HG03039 (cell line): ENCODE measurements around the gene PIGU.
"Not testable (repeated sequence)": the region's sequence is repeated elsewhere in the genome, so short reads cannot be mapped to it uniquely, and the experiment has no call there.

Source experiments
- ATAC-seq: cut with Tn5 transposase; IDR thresholded peaks from one replicate; pipeline ENCODE4 v1.9.1; 2021; ENCODE audit warnings: mild to moderate bottlenecking, moderate library complexity; ENCODE audit not compliant: unreplicated experiment

The PIGU gene

DNA sequence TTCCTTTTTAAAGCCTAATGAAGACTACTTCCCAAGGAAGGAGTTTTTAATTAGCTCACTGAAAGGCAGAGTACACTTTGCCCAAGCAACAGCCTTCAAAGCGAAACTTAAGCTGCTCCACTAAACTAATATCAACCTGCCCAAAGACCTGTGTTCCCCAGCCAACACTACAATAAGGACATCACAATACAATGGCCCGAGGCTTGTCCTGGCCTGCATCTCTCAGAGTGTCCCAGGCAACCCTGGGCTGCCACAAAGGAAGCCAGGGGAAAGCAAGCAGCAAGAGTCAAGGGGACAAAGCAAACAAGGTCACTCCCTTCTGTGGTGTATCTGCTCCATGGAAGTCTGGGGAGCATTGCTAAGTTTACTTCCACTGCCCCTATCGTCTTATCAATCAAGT, 52.3 kb downstream of the PIGU start:
- no peak for ATAC-seq

DNA sequence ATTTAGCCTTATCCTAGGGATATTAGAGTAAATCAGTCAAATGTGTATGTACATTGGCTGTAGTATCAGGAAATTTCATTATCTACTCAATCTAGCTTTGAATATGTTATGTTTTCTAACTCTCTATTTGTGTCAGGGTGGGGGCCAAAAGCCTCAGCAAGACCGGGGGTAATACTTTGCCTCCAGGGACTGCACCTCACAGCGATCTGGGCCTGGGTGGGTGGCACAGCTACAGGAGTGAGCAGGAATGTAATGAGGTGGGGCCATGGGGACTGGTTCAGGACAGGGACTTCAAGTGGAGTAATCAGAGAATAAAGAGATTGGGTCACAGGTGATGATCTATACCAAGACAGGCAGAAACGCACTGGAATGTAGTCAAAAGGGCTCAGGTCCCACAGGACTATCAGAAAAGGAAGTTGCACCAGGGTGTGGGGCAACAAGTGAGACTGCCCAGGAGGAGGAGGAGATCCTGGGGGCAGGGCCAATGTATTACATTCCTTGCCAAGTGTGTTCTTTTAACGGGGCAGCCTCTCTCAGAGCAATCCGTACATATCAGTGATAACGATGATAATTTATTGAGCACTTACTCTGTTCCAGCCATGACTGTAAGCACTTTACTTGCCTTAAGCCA, 54.0 kb downstream of the PIGU start:
- no peak for ATAC-seq

DNA sequence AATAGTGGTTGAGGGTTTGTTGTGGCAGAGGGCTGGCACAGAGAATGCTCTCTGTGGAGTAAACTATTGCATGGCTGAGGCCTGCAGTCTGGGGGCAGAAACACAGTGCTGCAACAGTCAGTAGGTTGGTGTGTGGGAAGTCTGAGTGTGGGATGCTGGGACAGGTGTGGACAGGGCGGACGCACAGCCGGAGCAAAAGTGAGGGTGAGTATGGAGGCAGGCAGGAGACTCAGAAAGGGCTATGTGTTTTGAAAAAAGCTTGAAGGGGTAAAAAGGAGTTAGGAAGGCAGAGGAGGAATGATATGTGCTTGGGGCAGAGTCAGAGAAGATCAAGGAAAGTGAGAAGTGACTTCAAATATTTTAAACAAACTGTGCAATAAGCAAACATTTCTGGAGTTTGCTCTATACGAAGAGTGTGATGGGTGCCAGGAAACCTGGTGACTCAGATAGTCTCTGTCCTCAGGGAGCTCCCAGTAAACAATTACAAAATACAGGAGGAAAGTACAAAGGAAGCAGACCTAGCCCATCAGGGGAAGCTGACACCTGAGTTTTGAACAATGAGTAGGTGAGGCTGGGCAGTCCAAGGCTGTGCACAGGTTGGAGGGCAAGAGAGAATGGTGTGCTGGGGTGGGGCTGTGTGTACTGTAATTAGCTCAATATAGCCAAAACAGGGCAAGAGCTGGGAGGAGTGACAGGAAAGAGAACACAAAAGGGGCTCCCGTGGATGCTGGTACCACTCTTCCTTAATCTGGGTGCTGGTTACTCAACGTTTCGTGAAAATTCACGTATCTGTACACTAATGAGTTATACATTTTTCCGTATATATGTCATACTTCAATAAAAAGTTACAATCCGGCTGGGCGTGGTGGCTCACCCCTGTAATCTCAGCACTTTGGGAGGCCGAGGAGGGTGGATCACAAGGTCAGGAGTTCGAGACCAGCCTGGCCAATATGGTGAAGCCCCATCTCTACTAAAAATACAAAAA, 55.2 kb downstream of the PIGU start:
- ATAC-seq = no peak

DNA sequence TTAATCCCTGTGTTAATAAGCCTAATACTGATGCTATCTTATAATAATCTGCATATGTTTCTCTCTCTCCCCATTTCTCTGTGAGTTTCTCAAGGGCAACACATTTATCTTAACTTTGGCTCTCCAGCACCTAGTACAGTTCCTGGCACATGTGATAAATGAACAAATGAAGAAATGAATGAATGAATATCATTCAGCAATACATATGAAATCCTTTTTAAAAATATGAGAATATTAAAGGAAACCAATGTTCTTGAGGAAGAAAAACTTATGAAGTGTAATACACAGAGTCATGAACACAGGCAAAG, 55.9 kb downstream of the PIGU start:
- no peak for ATAC-seq

DNA sequence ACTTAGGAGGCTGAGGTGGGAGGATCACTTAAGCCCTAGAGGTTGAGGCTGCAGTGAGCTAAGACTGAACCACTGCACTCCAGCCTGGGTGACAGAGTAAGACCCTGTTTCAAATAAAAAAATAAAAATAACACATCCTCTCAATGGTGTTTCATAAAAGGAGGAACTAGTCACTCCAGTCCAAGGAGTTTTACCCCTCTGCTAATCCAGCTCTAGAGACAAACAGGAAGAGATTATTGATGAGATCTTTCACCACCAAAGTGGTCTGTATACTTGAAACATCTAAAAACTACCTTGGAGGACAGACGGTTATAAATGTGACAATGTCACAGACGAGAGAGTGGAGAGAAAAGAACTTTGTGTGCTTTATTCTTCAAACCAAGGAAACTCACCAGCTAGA, 58.2 kb downstream of the PIGU start:
- ATAC-seq = no peak

DNA sequence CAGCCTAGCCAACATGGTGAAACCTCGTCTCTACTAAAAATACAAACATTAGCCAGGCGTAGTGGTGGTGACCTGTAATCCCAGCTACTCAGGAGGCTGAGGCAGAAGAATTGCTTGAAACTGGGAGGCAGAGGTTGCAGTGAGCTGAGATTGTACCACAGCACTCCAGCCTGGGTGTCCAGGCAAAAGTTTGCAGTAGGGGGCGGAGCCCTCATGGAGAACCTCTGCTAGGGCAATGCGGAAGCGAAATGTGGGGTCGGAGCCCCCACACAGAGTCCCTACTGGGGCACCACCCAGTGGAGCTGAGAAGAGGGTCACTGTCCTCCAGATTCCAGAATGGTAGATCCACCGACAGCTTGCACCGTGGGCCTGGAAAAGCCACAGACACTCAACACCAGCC, 60.0 kb downstream of the PIGU start:
- ATAC-seq = not testable (repeated sequence)

DNA sequence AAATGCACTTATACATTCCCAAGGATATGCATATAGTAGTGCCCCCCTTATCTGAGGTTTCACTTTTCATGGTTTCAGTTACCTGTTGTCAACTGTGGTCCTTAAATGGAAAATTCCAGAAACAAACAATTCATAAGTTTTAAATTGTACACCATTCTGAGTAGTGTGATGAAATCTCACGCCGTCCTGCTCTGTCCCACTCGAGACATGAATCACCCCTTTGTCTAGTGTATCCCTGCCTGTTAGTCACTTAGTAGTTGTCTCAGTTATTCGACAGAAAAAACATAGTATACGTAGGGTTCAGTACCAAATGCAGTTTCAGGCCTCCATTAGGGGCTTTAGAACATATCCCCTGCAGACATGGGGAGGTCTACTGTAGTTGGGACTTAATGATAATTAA, 61.4 kb downstream of the PIGU start:
- no peak for ATAC-seq

DNA sequence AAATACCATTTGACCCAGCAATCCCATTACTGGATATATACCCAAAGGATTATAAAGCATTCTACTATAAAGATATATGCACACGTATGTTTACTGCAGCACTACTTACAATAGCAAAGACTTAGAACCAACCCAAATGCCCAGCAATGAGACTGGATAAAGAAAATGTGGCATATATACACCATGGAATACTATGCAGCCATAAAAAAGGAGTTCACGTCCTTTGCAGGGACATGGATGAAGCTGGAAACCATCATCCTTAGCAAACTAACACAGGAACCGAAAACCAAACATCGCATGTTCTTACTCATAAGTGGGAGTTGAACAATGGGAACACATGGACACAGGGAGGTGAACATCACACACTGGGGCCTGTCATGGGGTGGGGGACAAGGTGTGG, 64.9 kb downstream of the PIGU start:
- not testable (repeated sequence) for ATAC-seq

DNA sequence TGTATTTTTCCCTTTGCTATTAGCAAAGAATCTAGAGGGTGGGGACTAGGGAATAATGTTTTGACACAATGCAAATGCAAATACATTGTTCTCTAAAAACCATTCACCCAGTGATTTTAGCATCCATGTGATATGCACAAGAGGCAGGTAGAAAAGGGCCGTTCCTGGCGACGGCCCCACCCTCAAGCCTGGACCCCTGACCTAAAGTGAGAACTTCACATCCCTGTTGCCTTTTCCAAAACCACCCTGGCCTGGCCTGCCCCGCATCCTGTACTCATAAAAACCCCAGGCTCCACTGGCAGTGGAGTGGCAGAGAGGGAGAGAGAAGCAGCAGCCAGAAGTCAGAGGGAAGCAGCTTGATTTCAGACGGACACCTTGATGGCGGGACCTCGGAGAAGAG, 69.8 kb downstream of the PIGU start:
- no peak for ATAC-seq

DNA sequence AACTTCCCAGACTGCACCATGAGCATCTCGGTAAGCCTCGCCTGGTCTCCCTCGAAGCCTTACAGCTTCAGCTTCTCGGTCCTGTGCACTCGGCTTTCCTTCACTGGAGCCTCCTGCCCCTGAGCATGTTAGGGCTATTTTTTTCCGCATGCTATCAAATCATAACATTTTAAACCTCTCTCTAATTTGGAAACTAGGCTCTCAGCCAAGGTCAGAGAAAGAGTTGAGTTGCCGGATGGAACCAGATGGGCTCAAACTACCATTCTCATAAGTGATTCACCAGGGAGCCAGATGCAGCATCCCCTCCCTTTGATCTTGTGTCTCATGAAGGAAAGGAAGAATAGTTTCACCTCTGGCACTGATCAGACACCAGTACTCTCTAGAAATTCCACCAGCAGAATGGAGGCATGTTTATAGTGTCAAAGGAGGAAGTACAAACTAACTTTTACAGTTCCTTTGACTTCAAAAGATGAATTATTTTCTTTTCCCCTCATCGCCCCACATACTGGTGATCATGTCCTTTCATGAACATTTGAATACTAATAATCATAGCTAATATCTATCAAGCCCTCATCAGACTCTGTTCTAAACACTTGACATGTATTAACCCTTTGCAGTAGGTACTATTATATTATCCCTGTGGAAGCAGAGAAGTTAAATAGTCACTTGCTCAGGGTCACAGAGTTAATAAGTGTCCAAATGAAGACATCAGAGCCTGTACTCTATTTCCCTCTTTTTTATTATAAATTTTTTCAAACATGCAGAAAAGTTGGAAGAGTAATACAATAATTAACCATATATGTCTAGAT, 71.7 kb downstream of the PIGU start:
- no peak for ATAC-seq

DNA sequence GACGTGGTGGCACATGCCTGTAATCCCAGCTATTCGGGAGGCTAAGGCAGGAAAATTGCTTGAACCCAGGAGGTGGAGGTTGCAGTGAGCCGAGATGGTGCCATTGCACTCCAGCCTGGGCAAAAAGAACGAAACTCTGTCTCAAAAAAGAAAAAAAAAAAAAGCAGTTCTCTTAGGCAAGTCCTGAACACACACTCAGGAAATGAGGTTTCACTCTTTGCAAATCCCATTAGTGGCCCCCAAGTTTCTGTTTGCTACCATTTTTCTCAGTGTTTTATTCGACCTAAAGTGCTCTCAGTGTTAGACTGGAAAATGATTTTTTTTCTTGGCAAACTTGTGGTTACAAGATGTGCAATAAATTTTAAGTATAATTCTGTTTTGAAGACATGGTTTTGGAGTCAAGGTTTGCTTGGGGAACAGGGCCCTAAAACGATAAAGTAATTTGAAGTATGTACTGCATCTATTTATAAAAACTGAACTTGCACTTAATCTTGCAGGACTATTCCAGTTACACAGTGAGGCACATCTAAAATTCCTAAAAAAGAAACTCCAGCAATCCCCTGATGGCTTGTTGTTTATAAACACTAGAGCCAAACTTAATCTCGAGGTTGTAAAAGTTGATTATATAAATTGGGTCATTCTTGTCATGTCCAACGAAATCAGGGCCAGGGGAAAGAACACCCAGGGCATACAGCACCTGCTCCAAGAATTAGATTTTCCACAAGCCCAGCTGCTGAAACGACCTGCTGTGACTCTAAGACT, 75.8 kb downstream of the PIGU start:
- ATAC-seq = no peak

DNA sequence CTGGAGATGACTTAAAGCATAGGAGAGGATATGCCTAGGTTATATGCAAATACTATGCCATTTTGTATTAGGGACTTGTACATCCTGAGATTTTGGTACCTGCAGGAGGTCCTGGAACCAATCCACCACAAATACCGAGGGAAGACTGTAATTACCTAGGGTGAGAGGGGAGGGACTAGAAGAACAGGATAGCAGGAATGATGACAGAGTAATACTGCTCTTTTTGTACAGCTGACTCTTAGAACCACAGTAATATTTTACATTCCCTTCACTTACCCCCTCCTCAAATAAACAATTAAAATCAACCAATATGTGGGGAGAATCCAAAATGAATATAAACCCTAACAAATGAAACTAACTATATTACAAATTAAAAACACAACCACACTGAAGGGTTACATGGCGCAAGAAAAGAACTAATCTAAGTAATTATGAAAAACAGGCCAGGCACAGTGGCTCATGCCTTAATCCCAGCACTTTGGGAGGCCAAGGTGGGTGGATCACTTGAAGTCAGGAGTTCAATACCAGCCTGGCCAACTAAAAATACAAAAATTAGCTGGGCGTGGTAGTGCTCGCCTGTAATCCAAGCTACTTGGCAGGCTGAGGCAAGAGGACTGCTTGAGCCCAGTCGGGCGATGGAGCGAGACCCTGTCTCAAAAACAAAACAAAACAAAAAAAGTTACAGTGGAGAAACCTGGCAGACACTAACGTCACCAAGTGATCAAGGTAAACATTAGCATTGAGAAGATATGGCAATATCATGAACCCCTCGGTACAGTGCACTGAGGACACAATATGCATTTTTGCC, 81.3 kb downstream of the PIGU start:
- no peak for ATAC-seq

DNA sequence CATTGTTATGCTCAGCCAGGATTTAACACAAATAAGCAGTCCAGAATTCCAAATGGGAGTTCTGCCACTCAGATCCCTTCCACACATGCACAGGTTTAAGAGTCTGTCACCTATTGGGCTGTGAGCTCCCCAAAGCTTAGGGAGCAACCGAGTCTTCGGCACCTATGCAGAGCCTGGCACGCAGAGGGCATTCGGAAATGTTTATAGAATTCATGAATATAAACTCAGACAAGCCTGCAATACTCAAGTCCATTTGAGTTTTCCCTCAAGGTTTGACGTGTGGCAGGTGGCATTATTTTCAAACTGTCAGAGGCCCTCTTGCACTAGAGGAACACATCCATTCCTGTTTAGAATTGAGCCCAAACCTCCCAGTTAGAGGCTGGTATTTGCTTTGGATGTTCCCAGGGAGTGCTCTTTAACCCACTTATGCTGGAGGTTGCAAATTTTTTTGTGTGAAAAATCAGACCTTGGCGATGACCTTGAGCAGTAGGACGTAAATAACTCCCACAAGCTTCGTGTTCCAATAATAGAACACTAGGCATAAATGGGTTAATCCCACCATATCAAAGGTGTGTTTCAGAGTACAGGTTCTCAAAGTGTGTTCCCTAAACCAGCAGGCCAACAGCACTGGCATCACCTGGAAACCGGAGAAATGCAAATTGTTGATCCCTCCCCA, 90.3 kb downstream of the PIGU start:
- no peak for ATAC-seq

DNA sequence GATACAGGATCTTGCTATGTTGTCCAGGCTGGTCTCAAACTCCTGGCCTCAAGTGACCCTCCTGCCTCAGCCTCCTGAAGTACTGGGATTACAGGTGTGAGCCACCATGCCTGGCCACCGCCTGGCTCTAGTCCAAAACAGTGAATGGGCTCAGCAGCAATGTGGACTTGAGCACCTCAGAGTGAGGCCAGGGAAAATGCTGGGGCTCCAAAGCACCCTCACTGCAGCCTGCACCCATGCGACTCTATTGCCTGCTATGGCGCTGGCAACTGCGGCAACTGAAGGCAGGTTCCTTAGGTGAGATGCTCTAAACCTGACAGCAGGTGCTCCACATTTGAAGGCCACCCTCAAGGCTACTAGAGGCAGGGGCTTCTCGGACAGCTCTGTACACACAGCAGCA, 91.9 kb downstream of the PIGU start:
- ATAC-seq = no peak

DNA sequence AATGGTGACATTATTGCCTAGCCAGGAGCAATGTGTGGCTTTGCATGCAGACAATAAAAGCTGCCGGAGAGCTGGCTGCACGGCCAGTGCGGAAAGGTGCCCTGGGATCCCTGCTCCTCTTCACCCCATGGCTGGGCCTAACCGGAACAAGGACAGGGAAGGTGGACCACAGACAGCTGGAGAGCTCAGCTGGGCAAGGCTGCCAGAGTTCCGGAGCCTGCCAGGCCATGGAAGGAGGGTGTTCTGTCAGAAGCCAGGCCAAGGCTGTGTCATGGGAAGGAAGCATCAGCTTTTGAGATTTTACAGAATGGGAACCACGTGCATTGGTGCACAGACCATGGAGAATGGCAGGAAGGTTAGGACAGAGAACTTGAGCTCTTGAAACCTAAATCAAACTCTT, 93.3 kb downstream of the PIGU start:
- no peak for ATAC-seq

DNA sequence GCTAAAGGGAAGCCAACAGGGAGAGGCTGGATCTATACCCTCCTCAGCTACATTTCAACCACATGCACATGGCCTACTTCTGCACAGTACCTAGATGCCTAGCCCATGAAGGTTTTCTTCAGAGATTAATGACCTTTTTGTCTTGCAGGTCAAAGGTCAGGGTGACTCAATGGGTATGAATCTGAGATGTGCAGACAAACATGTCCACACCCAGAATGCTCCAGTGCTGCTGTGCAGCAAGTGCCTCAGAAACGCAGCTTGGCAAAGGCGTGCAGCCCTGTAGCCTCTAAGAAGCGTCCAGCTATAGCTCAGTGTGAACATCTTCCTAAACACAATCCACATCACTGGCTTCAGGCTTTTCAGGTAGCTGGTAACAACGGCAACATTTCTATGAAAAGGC, 94.0 kb downstream of the PIGU start:
- no peak for ATAC-seq

DNA sequence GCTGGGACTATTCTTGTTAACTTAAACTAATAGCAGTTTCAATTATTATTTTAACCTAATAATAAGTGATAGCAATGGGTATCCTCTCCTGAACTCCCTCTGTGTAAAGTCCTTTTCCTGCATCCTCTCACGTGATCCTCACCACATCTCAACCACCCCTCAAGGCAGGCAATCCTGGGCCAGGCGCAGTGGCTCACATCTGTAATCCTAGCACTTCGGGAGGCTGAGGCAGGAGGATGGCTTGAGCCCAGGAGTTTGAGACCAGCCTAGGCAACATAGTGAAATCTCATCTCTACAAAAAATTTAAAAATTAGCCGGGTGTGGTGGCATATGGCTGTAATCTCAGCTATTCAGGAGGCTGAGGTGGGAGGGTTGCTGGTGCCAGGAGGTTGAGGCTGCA, 94.7 kb downstream of the PIGU start:
- no peak for ATAC-seq

DNA sequence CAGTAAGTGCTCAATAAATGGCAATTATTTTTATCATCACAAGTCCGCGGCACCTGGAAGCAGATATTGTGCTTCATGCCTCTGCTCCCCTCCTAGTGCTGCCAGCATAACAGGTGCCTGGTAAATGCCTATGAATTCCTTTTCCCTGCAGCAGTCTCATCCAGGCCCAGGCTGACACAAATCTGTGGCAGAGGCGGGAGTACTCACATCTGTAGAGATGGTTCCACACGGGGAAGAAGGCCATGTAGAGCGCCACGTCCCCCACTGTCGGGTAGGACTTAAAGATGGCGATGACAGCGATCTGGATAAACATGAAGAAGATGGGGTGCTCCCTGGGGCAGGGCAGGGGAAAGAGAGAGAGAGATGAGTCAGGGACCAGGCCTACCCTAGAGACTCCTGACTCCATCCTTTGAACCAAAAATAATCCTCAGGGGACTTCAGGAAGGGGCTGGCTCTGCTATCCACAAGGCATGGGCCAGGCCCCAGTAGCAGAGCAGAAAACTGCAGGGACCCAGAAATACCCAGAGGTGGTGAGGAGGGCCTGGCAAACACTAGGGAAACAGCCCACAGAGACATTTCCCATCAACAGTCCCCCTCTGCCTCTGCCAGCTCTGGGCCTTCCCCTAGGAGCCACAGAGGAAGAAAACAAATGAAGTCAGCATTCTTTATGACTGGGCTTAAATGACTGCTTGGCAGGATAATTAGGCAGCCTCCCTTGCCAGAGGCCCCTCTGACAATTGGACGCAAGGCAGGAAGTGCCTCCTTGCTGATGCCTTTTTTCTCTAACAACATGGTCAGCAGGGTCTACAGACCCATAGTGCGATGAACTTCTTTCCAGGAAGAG, 95.3 kb downstream of the PIGU start:
- no peak for ATAC-seq
